K562 (cell line): ENCODE results near the gene SAP25. TPM values are rescaled to one million over a fixed set of nuclear protein-coding genes. Genes with fewer than 3 reads are reported as not detected.
A peak's percentile ranks its signal among the peaks of the same experiment; 100 is the strongest.

Source experiments
- ARID2 ChIP-seq: fragments of 450-650 bp; IDR thresholded peaks from 2 replicates; pipeline ENCODE4 v1.6.1; 2017; ENCODE audit warnings: antibody characterized with exemption, mild to moderate bottlenecking
- BCLAF1 ChIP-seq, 2 experiments: fragments of 450-650 bp in 1 of 2; IDR thresholded peaks; 2 replicates each; pipeline ENCODE4 v1.6.1; 2011 to 2017; ENCODE audit warnings: low read depth in 2 of 2, antibody characterized with exemption in 1 of 2, borderline replicate concordance in 1 of 2, low read length in 1 of 2, mild to moderate bottlenecking in 1 of 2, mixed read lengths in 1 of 2; ENCODE audit not compliant: control insufficient read depth in 1 of 2
- MITF ChIP-seq: IDR thresholded peaks from 2 replicates; pipeline ENCODE4 v1.6.1; 2014; ENCODE audit warnings: antibody characterized with exemption
- SMAD2 ChIP-seq: fragments of 150-350 bp; IDR thresholded peaks from 2 replicates; pipeline ENCODE4 v1.6.1; 2014; ENCODE audit warnings: low read depth, mild to moderate bottlenecking, low read length
- TEAD4 ChIP-seq, 2 experiments: sonication (generic) in 1 of 2; formaldehyde crosslinking in 1 of 2; IDR thresholded peaks; 2 replicates each; pipeline versions ENCODE4 v1.6.1 to v1.8.0; 2012 to 2022; ENCODE audit warnings: borderline replicate concordance in 1 of 2, inconsistent platforms in 1 of 2, low read length in 1 of 2, mild to moderate bottlenecking in 1 of 2, missing genetic modification reagents in 1 of 2
- ZNF444 ChIP-seq: fragments of 250-450 bp; sonication (Bioruptor Pico); IDR thresholded peaks from 2 replicates; pipeline ENCODE4 v1.4.0; 2020; ENCODE audit warnings: mild to moderate bottlenecking, moderate library complexity
- polyA plus RNA-seq, 8 experiments: library from polyadenylated mRNA; depleted of rRNA in 4 of 8; stranded (reverse) in 5 of 8; unstranded in 3 of 8; fragments of >200 nt; fragmentation: Nextera tagmentation in 2 of 8; fragmentation: Illumina TruSeq in 1 of 8; extraction: Ambion mirVana in 2 of 8; extraction: Trizol in 1 of 8; gene quantifications; 2 replicates each; pipeline versions ENCODE4 v1.2.1 to v1.2.3, GENCODE V29; 2011 to 2014; ENCODE audit warnings: inconsistent platforms in 1 of 8, missing spikeins in 1 of 8
- total RNA-seq, 7 experiments: library from RNA; depleted of rRNA in 6 of 7; stranded (reverse); fragments of >200 nt in 6 of 7; fragmentation: Illumina TruSeq in 2 of 7; extraction: Trizol in 2 of 7; gene quantifications; 2 replicates each; pipeline versions ENCODE4 v1.2.1 to v1.2.3, GENCODE V29; 2011 to 2021; ENCODE audit warnings: low replicate concordance in 1 of 7
- TF ChIP-seq, protein P1 (sequence below), 2 experiments: IDR thresholded peaks; 2 replicates each; pipeline ENCODE4 v1.6.1; 2012; ENCODE audit warnings: improper control_type of control experiment in 2 of 2, low read depth in 2 of 2, low read length in 2 of 2, borderline replicate concordance in 1 of 2
- TF ChIP-seq, protein P2 (sequence below): sonication (generic); formaldehyde crosslinking; IDR thresholded peaks from 2 replicates; pipeline ENCODE4 v1.8.1; 2022; ENCODE audit warnings: missing genetic modification reagents
- TF ChIP-seq, protein P3 (sequence below): fragments of 250-450 bp; sonication (Bioruptor Pico); IDR thresholded peaks from 2 replicates; pipeline ENCODE4 v1.9.0; 2021; ENCODE audit warnings: mild to moderate bottlenecking, inconsistent platforms
- TF ChIP-seq, protein P4 (sequence below): fragments of 450-650 bp; IDR thresholded peaks from 2 replicates; pipeline ENCODE4 v1.6.1; 2017; ENCODE audit warnings: antibody characterized with exemption

The SAP25 gene
- total and polyA plus RNA-seq, 9 of the 15 experiments (the other 6 are each of a cell fraction or from before 2014, with no cell fraction given), result 0.13 to 5.3 (median 0.78) TPM; not detected in 1

GRCh38 chr7:100604028-100604975 is 30.6 kb upstream of the SAP25 start (continued):
- TF ChIP-seq BCLAF1 (IDR thresholded peaks at IDR 0.05; ENCODE audit: borderline replicate concordance in 1 of 2, control insufficient read depth in 1 of 2, low read depth in 2 of 2, low read length in 1 of 2) (no peak), TEAD4 (IDR thresholded peaks at IDR 0.05; ENCODE audit: low read length) (no peak), TEAD4 (CRISPR knock-in tag; IDR thresholded peaks at IDR 0.05; ENCODE audit: borderline replicate concordance) (no peak), ARID2 (0 out of 2 replicates have a peak, but pooled peaks have one; percentile 13), SMAD2 (no peak), MITF (no peak), ZNF444 (CRISPR knock-in tag) (no peak)
- TF ChIP-seq, protein P1, sequence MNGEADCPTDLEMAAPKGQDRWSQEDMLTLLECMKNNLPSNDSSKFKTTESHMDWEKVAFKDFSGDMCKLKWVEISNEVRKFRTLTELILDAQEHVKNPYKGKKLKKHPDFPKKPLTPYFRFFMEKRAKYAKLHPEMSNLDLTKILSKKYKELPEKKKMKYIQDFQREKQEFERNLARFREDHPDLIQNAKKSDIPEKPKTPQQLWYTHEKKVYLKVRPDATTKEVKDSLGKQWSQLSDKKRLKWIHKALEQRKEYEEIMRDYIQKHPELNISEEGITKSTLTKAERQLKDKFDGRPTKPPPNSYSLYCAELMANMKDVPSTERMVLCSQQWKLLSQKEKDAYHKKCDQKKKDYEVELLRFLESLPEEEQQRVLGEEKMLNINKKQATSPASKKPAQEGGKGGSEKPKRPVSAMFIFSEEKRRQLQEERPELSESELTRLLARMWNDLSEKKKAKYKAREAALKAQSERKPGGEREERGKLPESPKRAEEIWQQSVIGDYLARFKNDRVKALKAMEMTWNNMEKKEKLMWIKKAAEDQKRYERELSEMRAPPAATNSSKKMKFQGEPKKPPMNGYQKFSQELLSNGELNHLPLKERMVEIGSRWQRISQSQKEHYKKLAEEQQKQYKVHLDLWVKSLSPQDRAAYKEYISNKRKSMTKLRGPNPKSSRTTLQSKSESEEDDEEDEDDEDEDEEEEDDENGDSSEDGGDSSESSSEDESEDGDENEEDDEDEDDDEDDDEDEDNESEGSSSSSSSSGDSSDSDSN (IDR thresholded peaks at IDR 0.05; ENCODE audit: borderline replicate concordance in 1 of 2, low read depth in 2 of 2, low read length in 2 of 2), result peak; percentile 70 to 90; a peak in 3 of 4 replicates
- TF ChIP-seq, protein P2, sequence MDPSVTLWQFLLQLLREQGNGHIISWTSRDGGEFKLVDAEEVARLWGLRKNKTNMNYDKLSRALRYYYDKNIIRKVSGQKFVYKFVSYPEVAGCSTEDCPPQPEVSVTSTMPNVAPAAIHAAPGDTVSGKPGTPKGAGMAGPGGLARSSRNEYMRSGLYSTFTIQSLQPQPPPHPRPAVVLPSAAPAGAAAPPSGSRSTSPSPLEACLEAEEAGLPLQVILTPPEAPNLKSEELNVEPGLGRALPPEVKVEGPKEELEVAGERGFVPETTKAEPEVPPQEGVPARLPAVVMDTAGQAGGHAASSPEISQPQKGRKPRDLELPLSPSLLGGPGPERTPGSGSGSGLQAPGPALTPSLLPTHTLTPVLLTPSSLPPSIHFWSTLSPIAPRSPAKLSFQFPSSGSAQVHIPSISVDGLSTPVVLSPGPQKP (CRISPR knock-in tag), result no peak
- TF ChIP-seq, protein P3, sequence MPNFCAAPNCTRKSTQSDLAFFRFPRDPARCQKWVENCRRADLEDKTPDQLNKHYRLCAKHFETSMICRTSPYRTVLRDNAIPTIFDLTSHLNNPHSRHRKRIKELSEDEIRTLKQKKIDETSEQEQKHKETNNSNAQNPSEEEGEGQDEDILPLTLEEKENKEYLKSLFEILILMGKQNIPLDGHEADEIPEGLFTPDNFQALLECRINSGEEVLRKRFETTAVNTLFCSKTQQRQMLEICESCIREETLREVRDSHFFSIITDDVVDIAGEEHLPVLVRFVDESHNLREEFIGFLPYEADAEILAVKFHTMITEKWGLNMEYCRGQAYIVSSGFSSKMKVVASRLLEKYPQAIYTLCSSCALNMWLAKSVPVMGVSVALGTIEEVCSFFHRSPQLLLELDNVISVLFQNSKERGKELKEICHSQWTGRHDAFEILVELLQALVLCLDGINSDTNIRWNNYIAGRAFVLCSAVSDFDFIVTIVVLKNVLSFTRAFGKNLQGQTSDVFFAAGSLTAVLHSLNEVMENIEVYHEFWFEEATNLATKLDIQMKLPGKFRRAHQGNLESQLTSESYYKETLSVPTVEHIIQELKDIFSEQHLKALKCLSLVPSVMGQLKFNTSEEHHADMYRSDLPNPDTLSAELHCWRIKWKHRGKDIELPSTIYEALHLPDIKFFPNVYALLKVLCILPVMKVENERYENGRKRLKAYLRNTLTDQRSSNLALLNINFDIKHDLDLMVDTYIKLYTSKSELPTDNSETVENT (CRISPR knock-in tag), result no peak; the same call in 1 of the 2 replicates
- TF ChIP-seq, protein P4, sequence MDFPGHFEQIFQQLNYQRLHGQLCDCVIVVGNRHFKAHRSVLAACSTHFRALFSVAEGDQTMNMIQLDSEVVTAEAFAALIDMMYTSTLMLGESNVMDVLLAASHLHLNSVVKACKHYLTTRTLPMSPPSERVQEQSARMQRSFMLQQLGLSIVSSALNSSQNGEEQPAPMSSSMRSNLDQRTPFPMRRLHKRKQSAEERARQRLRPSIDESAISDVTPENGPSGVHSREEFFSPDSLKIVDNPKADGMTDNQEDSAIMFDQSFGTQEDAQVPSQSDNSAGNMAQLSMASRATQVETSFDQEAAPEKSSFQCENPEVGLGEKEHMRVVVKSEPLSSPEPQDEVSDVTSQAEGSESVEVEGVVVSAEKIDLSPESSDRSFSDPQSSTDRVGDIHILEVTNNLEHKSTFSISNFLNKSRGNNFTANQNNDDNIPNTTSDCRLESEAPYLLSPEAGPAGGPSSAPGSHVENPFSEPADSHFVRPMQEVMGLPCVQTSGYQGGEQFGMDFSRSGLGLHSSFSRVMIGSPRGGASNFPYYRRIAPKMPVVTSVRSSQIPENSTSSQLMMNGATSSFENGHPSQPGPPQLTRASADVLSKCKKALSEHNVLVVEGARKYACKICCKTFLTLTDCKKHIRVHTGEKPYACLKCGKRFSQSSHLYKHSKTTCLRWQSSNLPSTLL, result no peak
